Kidney (tissue), 14 donors: ENCODE measurements around the gene ADPRS. TPM values are rescaled to one million over a fixed set of nuclear protein-coding genes. Genes with fewer than 3 reads are reported as not detected.

ENCODE experiments used
- DNase-seq, 5 donors: peaks; one replicate each; pipeline ENCODE4 v3.0.0-alpha.2; 2013 to 2020
- FAIRE-seq: peaks from 2 replicates; lab custom pipeline; 2012; peaks lifted over from hg19 to GRCh38; lab: Jason Lieb, UNC
- H3K27ac ChIP-seq, 2 donors: one replicate each; pipeline ENCODE4 v1.7.0; 2013; ENCODE audit warnings: low read depth in 2 of 2, low read length in 2 of 2, inconsistent platforms in 1 of 2
- H3K27me3 ChIP-seq: one replicate; pipeline ENCODE4 v1.7.1; 2013; ENCODE audit warnings: low read length, inconsistent platforms; ENCODE audit not compliant: control insufficient read depth, insufficient read depth
- H3K36me3 ChIP-seq, 3 donors: one replicate each; pipeline versions ENCODE4 v1.7.0 to v1.7.1; 2013; ENCODE audit warnings: low read length in 3 of 3, control low read depth in 1 of 3, inconsistent platforms in 1 of 3; ENCODE audit not compliant: insufficient read depth in 3 of 3, control insufficient read depth in 2 of 3
- H3K4me1 ChIP-seq, 3 donors: one replicate each; pipeline versions ENCODE4 v1.7.0 to v1.7.1; 2013; ENCODE audit warnings: low read length in 3 of 3, inconsistent platforms in 1 of 3, low read depth in 1 of 3; ENCODE audit not compliant: control insufficient read depth in 2 of 3, insufficient read depth in 2 of 3
- H3K4me3 ChIP-seq, 3 donors: one replicate each; pipeline versions ENCODE4 v1.7.0 to v1.8.1; 2013; ENCODE audit warnings: low read length in 3 of 3, control low read depth in 1 of 3, inconsistent platforms in 1 of 3
- H3K9ac ChIP-seq, 3 donors: one replicate each; pipeline versions ENCODE4 v1.7.0 to v1.7.1; 2013; ENCODE audit warnings: low read length in 3 of 3, control low read depth in 1 of 3, inconsistent platforms in 1 of 3
- H3K9me3 ChIP-seq, 3 donors: one replicate each; pipeline versions ENCODE4 v1.7.0 to v1.7.1; 2013; ENCODE audit warnings: low read length in 3 of 3, control low read depth in 1 of 3, inconsistent platforms in 1 of 3; ENCODE audit not compliant: control insufficient read depth in 2 of 3, insufficient read depth in 1 of 3
- CTCF ChIP-seq: IDR thresholded peaks from 3 replicates; pipeline ENCODE4 v1.5.1; 2012; ENCODE audit warnings: mild to moderate bottlenecking, moderate library complexity, borderline replicate concordance; ENCODE audit not compliant: insufficient read depth; ENCODE audit errors: extremely low read depth
- intact Hi-C: fragments of 100-400 bp; cut with DNase I; formaldehyde crosslinking; loops from one replicate; pipeline ENCODE4 v1.11.1; 2022
- polyA plus RNA-seq: library from polyadenylated mRNA; stranded (reverse); fragments of 350-450 nt; fragmentation: Illumina TruSeq; extraction: RNeasy Lipid Tissue Mini Kit (QIAGEN cat#74804); gene quantifications from one replicate; pipeline ENCODE4 v1.2.3, GENCODE V29; 2014; ENCODE audit warnings: low read depth, low replicate concordance; ENCODE audit not compliant: insufficient read depth
- total RNA-seq: library from RNA; stranded (reverse); fragmentation: NEBNext Ultra II Directional; extraction: Animal tissue kit (Norgen Biotek cat#: 25700); gene quantifications from one replicate; pipeline ENCODE4 v1.2.1, GENCODE V29; 2021
- donor health status: control.
- donor health status: control.
- donor health status: control.
- donor health status: control.
- donor health status: control.
- donor health status: DM: yes; HTN: yes; CAD: no.
- donor health status: Normal renal cell carcinoma (clear cell type).

ADPRS gene
- total and polyA plus RNA-seq, 2 donors from 2014 or later = 26.9 to 36.4 TPM

- H3K9me3 ChIP-seq = no peaks in the 10 kb centered on the region
- intact Hi-C loops = no loop called here
- peaks cover 0 to 7% (median 4%) of the 10 kb centered on the region in 3 donors for H3K4me1 ChIP-seq
- H3K27me3 ChIP-seq = no peaks in the 10 kb centered on the region
- no peak for TF ChIP-seq CTCF
- no peaks in the 10 kb centered on the region for H3K36me3 ChIP-seq
- no peak for FAIRE-seq
- no peak overlapping the region for H3K27ac ChIP-seq
- peak overlapping the region; percentile 53 to 64 (median 64) for H3K4me3 ChIP-seq
- peak in 2 of 5 donors; percentile 59 to 62 for DNase-seq
- H3K9ac ChIP-seq = peak overlapping the region in 1 of 3 donors; percentile 73
Observed at GRCh38 chr1:36084497-36085115, 4.1 kb upstream of the ADPRS start.

- peaks cover 0 to 2% (median 0%) of the 10 kb centered on the region in 3 donors for H3K36me3 ChIP-seq
- H3K4me3 ChIP-seq = peak overlapping the region in 2 of 3 donors; percentile 53 to 64
- no peaks in the 10 kb centered on the region for H3K27me3 ChIP-seq
- FAIRE-seq = no peak
- intact Hi-C loops = no loop called here
- no peak for DNase-seq
- peaks cover 0 to 9% (median 6%) of the 10 kb centered on the region in 3 donors for H3K4me1 ChIP-seq
- H3K9me3 ChIP-seq = no peaks in the 10 kb centered on the region
- no peak overlapping the region for H3K27ac ChIP-seq
- TF ChIP-seq CTCF = no peak
- H3K9ac ChIP-seq = peak overlapping the region in 1 of 3 donors; percentile 73
Observed at GRCh38 chr1:36085126-36085525, 3.6 kb upstream of the ADPRS start.

GRCh38 chr1:36085686-36086526 is 2.8 kb upstream of the ADPRS start:
- TF ChIP-seq CTCF = no peak
- H3K27me3 ChIP-seq = no peaks in the 10 kb centered on the region
- FAIRE-seq (no peak), DNase-seq (no peak)
- peaks cover 0 to 9% (median 6%) of the 10 kb centered on the region in 3 donors for H3K4me1 ChIP-seq
- H3K27ac ChIP-seq = no peak overlapping the region
- no peak overlapping the region for H3K4me3 ChIP-seq
- H3K9ac ChIP-seq = no peak overlapping the region
- intact Hi-C loops = no loop called here
- H3K36me3 ChIP-seq = peaks cover 0 to 2% (median 0%) of the 10 kb centered on the region in 3 donors
- H3K9me3 ChIP-seq = no peaks in the 10 kb centered on the region
